A673 (cell line): ENCODE results near the gene ATP2B1. TPM values are rescaled to one million over a fixed set of nuclear protein-coding genes. Genes with fewer than 3 reads are reported as not detected.
"Not testable (repeated sequence)": the region's sequence is repeated elsewhere in the genome, so short reads cannot be mapped to it uniquely, and the experiment has no call there.

ENCODE experiments used
- Bru-seq: library from RNA; stranded (reverse); fragments of 400-500 nt; gene quantifications from one replicate; lab custom pipeline; 2021; lab: Mats Ljungman, UMichigan
- BruChase-seq, 2 experiments: library from RNA; stranded (reverse); fragments of 400-500 nt; gene quantifications; one replicate each; lab custom pipeline; 2021; lab: Mats Ljungman, UMichigan
- BruUV-seq: library from RNA; stranded (reverse); fragments of 400-500 nt; replicated peaks from 2 replicates; lab custom pipeline; 2021; lab: Mats Ljungman, UMichigan
- CTCF ChIA-PET: fragments of 300-600 bp; sonication (Branson Sonifier 250); formaldehyde crosslinking; loops from one replicate; lab custom pipeline; 2022; ENCODE audit warnings: antibody characterized with exemption; lab: Charles Lee
- POLR2A ChIA-PET: fragments of 300-600 bp; sonication (Branson Sonifier 250); formaldehyde crosslinking; loops from one replicate; lab custom pipeline; 2022; ENCODE audit warnings: antibody characterized with exemption; ENCODE audit not compliant: low non-redundant PET; lab: Charles Lee
- DNase-seq: peaks from one replicate; pipeline ENCODE4 v3.0.0-alpha.2; 2015; ENCODE audit warnings: low spot score
- H3K27ac ChIP-seq: fragments of 200-600 bp; sonication (generic); 2 replicates; pipeline ENCODE4 v1.5.1; 2016; ENCODE audit warnings: mixed run types, low read depth, mild to moderate bottlenecking, mixed read lengths, antibody characterized with exemption, low read length; ENCODE audit not compliant: poor library complexity, severe bottlenecking
- H3K27me3 ChIP-seq: fragments of 200-600 bp; sonication (generic); replicated peaks from 2 replicates; pipeline ENCODE4 v1.6.1; 2017; ENCODE audit warnings: mixed run types, low read depth, mild to moderate bottlenecking, mixed read lengths, antibody characterized with exemption, low read length; ENCODE audit not compliant: insufficient read depth, poor library complexity
- H3K36me3 ChIP-seq: fragments of 200-600 bp; sonication (generic); 2 replicates; pipeline ENCODE4 v1.6.1; 2016; ENCODE audit warnings: mixed run types, mild to moderate bottlenecking, mixed read lengths, antibody characterized with exemption, low read length; ENCODE audit not compliant: insufficient read depth, poor library complexity, severe bottlenecking
- H3K4me1 ChIP-seq: fragments of 200-600 bp; sonication (generic); 2 replicates; pipeline ENCODE4 v1.6.1; 2017; ENCODE audit warnings: mixed run types, mild to moderate bottlenecking, mixed read lengths, antibody characterized with exemption, low read length; ENCODE audit not compliant: insufficient read depth, poor library complexity, severe bottlenecking
- H3K4me3 ChIP-seq: fragments of 200-600 bp; sonication (generic); 2 replicates; pipeline ENCODE4 v1.5.1; 2016; ENCODE audit warnings: low read depth, mixed run types, mild to moderate bottlenecking, mixed read lengths, low read length; ENCODE audit not compliant: poor library complexity, severe bottlenecking
- H3K9me3 ChIP-seq: fragments of 200-600 bp; sonication (generic); 2 replicates; pipeline ENCODE4 v1.6.1; 2016; ENCODE audit warnings: mixed run types, low read depth, mild to moderate bottlenecking, mixed read lengths, antibody characterized with exemption, low read length; ENCODE audit not compliant: poor library complexity, severe bottlenecking
- CTCF ChIP-seq: fragments of 300-800, 200-600 bp; sonication (generic); conservative IDR thresholded peaks from 2 replicates; pipeline ENCODE4 v1.5.1; 2017; ENCODE audit warnings: low read depth, mild to moderate bottlenecking, antibody characterized with exemption, low read length, moderate library complexity, mixed read lengths
- EZH2 ChIP-seq: fragments of 200-600 bp; sonication (generic); IDR thresholded peaks from 2 replicates; pipeline ENCODE4 v1.6.1; 2017; ENCODE audit warnings: borderline replicate concordance, low read depth, mild to moderate bottlenecking, mixed read lengths, antibody characterized with exemption, low read length; ENCODE audit not compliant: poor library complexity, severe bottlenecking
- intact Hi-C: fragments of 100-400 bp; cut with micrococcal nuclease; formaldehyde crosslinking; loops from one replicate; pipeline ENCODE4 v1.10.0; 2022; ENCODE audit not compliant: unreplicated experiment
- long read RNA-seq: library from polyadenylated mRNA; stranded (forward); transcript quantifications from one replicate; pipeline ENCODE4 v2.0.0, GENCODE V29; 2022
- total RNA-seq: library from RNA; stranded (reverse); gene quantifications from 2 replicates; pipeline ENCODE4 v1.2.3, GENCODE V29; 2021

ATP2B1 gene
- total RNA-seq, result 37.0 and 44.2 TPM in 2 replicates
- percentile 89 among the genes with signal in this experiment for Bru-seq, nascent RNA
- percentile 81 among the genes with signal in this experiment for BruChase-seq, experiment 1, labeled RNA remaining after a 2-hour chase
- BruChase-seq, experiment 2, labeled RNA remaining after a 6-hour chase, result percentile 83 among the genes with signal in this experiment
- long read RNA-seq, full-length matches to known transcripts, result 14 of 53 reads
- long read RNA-seq, partial matches to known transcripts, result 8 of 53 reads
- long read RNA-seq, other reads (novel, unspliced or antisense), result 31 of 53 reads

DNA sequence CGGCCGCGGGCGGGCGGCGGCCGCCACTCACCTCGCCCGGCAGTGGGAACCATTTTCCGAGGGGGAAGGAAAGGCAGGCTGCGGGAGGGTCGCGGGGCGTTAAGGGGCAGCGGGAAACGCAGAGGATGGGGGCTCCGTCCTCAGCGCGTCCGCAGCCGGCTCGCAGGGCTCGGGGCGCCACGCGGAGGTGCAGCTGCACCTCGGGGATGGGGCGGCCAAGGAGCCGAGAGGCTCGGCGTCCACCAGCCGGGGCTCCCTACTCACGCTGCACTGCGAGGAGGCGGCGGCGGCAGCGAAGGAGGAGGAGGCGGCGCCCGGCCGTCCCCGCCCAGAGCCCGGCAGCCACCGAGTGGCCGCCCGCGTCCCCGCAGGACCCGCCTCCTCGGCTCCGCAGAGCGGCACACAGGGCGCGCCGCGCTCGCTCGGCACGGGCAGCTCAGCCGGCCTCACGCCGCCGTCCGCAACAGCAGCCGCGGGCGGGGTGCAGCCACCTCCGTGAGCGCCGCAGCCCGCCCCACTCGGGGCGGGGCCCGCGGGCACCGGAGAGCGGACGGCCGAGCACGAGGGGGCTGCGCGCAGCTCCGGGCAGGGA lies at the start of gene ATP2B1:
Gene ATP2B1, minus strand, starts transcription at position 274 of the 592 bp plus-strand sequence. CDS start 52,952 bp downstream, outside the sequence.
- Histone ChIP-seq H3K36me3 (no peaks in the 10 kb centered on the region), H3K4me1 (peaks cover 17% of the 10 kb centered on the region), H3K27ac (peak within 1 kb of the TSS; percentile 96), H3K4me3 (peak within 1 kb of the TSS; percentile 89), H3K27me3 (no peaks in the 10 kb centered on the region), H3K9me3 (no peaks in the 10 kb centered on the region)
- CTCF ChIA-PET, result interaction anchor here (0.7 kb wide), 1 partner anchor 396 kb away, joined by 9 read pairs; no protein-coding TSS in a partner anchor
- BruUV-seq, result no TSS peak
- DNase-seq, result peak; percentile 91
- intact Hi-C loops, result loop anchor here (5.0 to 10.0 kb wide), 3 partner anchors 166 to 1146 kb away; no protein-coding TSS in a partner anchor
- POLR2A ChIA-PET, result interaction anchor here (0.6 kb wide), 1 partner anchor 182 kb away, joined by 8 read pairs; no protein-coding TSS in a partner anchor
- no peak for TF ChIP-seq EZH2
- no peak for TF ChIP-seq CTCF

DNA sequence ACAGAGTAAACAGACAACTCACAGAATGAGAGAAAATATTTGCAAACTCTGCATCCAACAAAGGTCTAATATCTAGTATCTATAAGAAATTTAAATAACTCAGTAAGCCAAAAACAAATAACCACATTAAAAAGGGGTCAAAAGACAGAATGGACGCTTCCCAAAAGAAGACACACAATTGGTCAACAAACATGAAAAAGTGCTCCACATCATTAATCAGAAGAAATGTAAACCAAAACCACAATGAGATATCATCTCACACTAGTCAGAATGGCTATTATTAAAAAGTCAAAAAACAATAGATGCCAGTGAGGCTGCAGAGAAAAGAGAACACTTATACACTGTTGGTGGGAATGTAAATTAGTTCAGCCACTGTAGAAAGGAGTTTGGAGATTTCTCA lies 49.3 kb upstream of the ATP2B1 start:
- H3K27ac ChIP-seq, H3K27me3 ChIP-seq, H3K4me1 ChIP-seq, CTCF ChIA-PET, BruUV-seq, H3K4me3 ChIP-seq, DNase-seq, H3K9me3 ChIP-seq, POLR2A ChIA-PET, H3K36me3 ChIP-seq, intact Hi-C loops: not testable (repeated sequence)

DNA sequence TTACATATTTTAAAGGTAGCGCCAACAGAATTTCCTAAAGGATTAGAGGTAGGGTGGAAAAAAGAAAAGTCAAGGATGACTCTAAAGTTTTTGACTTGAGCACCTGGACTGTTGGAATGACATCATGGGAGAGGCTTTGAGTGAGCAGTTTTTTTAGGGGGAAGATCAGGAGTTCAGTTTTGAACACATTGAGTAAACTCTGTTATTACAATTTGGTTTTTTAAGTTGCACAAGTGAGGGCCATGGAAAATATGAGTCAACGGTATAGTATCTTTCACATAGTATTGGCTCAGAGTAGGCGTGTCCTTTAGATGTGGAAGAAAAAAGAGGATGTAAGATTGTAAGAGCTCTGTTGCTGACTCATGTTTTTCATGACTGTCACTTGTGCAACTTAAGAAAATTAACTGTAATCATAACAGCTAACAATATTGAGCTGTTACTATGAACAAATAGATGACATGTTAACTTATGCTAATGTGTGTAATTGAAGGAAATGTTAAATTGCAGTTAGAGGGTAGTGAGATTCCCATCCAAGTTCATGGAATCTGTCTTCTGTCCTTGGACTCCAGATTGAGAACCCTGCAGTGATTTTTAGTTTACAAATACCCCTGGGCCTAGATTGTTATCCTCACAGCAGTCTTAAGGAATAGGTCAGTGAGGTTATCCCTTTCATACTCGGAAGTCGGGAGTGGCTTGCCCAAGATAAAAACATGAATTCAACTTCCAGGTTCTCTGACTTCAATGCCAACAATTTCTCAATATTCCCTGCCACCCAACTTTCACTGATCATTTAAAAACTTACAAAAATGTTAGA lies 48.2 kb upstream of the ATP2B1 start:
- intact Hi-C loops, result no loop called here
- CTCF ChIA-PET, result no interaction called here
- Histone ChIP-seq H3K9me3 (no peaks in the 10 kb centered on the region), H3K27ac (no peak overlapping the region), H3K27me3 (no peaks in the 10 kb centered on the region), H3K36me3 (no peaks in the 10 kb centered on the region), H3K4me1 (peaks cover 5% of the 10 kb centered on the region), H3K4me3 (no peak overlapping the region)
- POLR2A ChIA-PET, result no interaction called here
- DNase-seq, result peak; percentile 86
- BruUV-seq, result no TSS peak
- TF ChIP-seq EZH2 (no peak), CTCF (no peak)
